H9 (cell line): ENCODE results near the gene MBNL1. TPM values are rescaled to one million over a fixed set of nuclear protein-coding genes. Genes with fewer than 3 reads are reported as not detected.

Experiments used
- DNase-seq: peaks from one replicate; pipeline ENCODE4 v3.0.0-alpha.2; 2017
- H2AFZ ChIP-seq: one replicate; pipeline ENCODE4 v1.6.1; 2013; ENCODE audit warnings: mild to moderate bottlenecking, low read length, control low read depth, moderate library complexity
- H2AK5ac ChIP-seq: 2 replicates; pipeline ENCODE4 v1.6.1; 2013; ENCODE audit warnings: low read length, control low read depth, mixed read lengths; ENCODE audit not compliant: insufficient read length
- H2BK120ac ChIP-seq: one replicate; pipeline ENCODE4 v1.6.1; 2013; ENCODE audit warnings: low read depth, mild to moderate bottlenecking, low read length, control low read depth, inconsistent platforms; ENCODE audit not compliant: poor library complexity, severe bottlenecking
- H2BK12ac ChIP-seq: 2 replicates; pipeline ENCODE4 v1.6.1; 2013; ENCODE audit warnings: low read length, control low read depth, mixed read lengths, low read depth; ENCODE audit not compliant: insufficient read length
- H2BK15ac ChIP-seq: 2 replicates; pipeline ENCODE4 v1.6.1; 2013; ENCODE audit warnings: low read depth, low read length, control low read depth
- H2BK20ac ChIP-seq: one replicate; pipeline ENCODE4 v1.6.1; 2013; ENCODE audit warnings: low read depth, mild to moderate bottlenecking, low read length, control low read depth, inconsistent platforms; ENCODE audit not compliant: poor library complexity, severe bottlenecking
- H2BK5ac ChIP-seq: 2 replicates; pipeline ENCODE4 v1.6.1; 2013; ENCODE audit warnings: low read length, control low read depth, mixed read lengths; ENCODE audit not compliant: insufficient read length
- H3K14ac ChIP-seq: 2 replicates; pipeline ENCODE4 v1.6.1; 2013; ENCODE audit warnings: low read length, control low read depth; ENCODE audit not compliant: insufficient read depth
- H3K18ac ChIP-seq: 2 replicates; pipeline ENCODE4 v1.6.1; 2013; ENCODE audit warnings: low read depth, mild to moderate bottlenecking, mixed read lengths, low read length, control low read depth; ENCODE audit not compliant: insufficient read length
- H3K23ac ChIP-seq: 2 replicates; pipeline ENCODE4 v1.6.1; 2013; ENCODE audit warnings: low read length, control low read depth, mixed read lengths, low read depth; ENCODE audit not compliant: insufficient read length
- H3K23me2 ChIP-seq: 2 replicates; pipeline ENCODE4 v1.6.1; 2013; ENCODE audit warnings: low read depth, mild to moderate bottlenecking, mixed read lengths, low read length, control low read depth; ENCODE audit not compliant: insufficient read length, poor library complexity, severe bottlenecking
- H3K27ac ChIP-seq: 2 replicates; pipeline ENCODE4 v1.5.1; 2013; ENCODE audit warnings: low read length, control low read depth, mixed read lengths, low read depth; ENCODE audit not compliant: insufficient read length
- H3K27me3 ChIP-seq: 2 replicates; pipeline ENCODE4 v1.6.1; 2013; ENCODE audit warnings: low read length, control low read depth, inconsistent platforms; ENCODE audit not compliant: insufficient read depth
- H3K4ac ChIP-seq: 2 replicates; pipeline ENCODE4 v1.6.1; 2013; ENCODE audit warnings: low read depth, mild to moderate bottlenecking, control low read depth, inconsistent platforms, low read length, moderate library complexity
- H3K4me1 ChIP-seq: 2 replicates; pipeline ENCODE4 v1.6.1; 2013; ENCODE audit warnings: low read length, control low read depth, inconsistent platforms; ENCODE audit not compliant: insufficient read depth
- H3K4me2 ChIP-seq: 2 replicates; pipeline ENCODE4 v1.6.1; 2013; ENCODE audit warnings: low read length, control low read depth, mixed read lengths; ENCODE audit not compliant: insufficient read length, insufficient read depth
- H3K56ac ChIP-seq: 2 replicates; pipeline ENCODE4 v1.6.1; 2013; ENCODE audit warnings: low read depth, mild to moderate bottlenecking, mixed read lengths, low read length, control low read depth; ENCODE audit not compliant: insufficient read length
- H3K79me1 ChIP-seq: 2 replicates; pipeline ENCODE4 v1.6.1; 2013; ENCODE audit warnings: low read depth, mild to moderate bottlenecking, moderate library complexity, low read length, control low read depth, inconsistent platforms; ENCODE audit not compliant: insufficient read depth, poor library complexity, severe bottlenecking
- H3K79me2 ChIP-seq: 2 replicates; pipeline ENCODE4 v1.6.1; 2013; ENCODE audit warnings: low read length, control low read depth, inconsistent platforms; ENCODE audit not compliant: insufficient read depth
- H3K9ac ChIP-seq: 2 replicates; pipeline ENCODE4 v1.6.1; 2013; ENCODE audit warnings: low read length, control low read depth, mixed read lengths; ENCODE audit not compliant: insufficient read length; ENCODE audit errors: extremely low read depth
- H3K9me3 ChIP-seq: one replicate; pipeline ENCODE4 v1.6.1; 2013; ENCODE audit warnings: low read depth, low read length, inconsistent platforms; ENCODE audit not compliant: control insufficient read depth
- H3T11ph ChIP-seq: one replicate; pipeline ENCODE4 v1.6.1; 2013; ENCODE audit warnings: mild to moderate bottlenecking, low read length, control low read depth, inconsistent platforms
- H4K20me1 ChIP-seq: one replicate; pipeline ENCODE4 v1.6.1; 2013; ENCODE audit not compliant: control insufficient read depth, insufficient read length, insufficient read depth
- H4K5ac ChIP-seq: 2 replicates; pipeline ENCODE4 v1.6.1; 2013; ENCODE audit warnings: low read depth, mild to moderate bottlenecking, mixed read lengths, low read length, control low read depth; ENCODE audit not compliant: insufficient read length
- H4K8ac ChIP-seq: replicated peaks from 2 replicates; pipeline ENCODE4 v1.6.1; 2013; ENCODE audit warnings: low read length, control low read depth, mixed read lengths, low read depth; ENCODE audit not compliant: insufficient read length
- H4K91ac ChIP-seq: 2 replicates; pipeline ENCODE4 v1.6.1; 2013; ENCODE audit warnings: low read depth, mild to moderate bottlenecking, moderate library complexity, mixed read lengths, low read length, control low read depth; ENCODE audit not compliant: insufficient read length
- H3K27ac Mint-ChIP-seq, 3 experiments: 2 replicates in 2 of 3; 3 replicates in 1 of 3; pipeline ENCODE4 v1.8.0; 2020 to 2021; ENCODE audit warnings: mixed read lengths in 3 of 3, mild to moderate bottlenecking in 1 of 3, moderate library complexity in 1 of 3
- H3K27me3 Mint-ChIP-seq: 2 replicates; pipeline ENCODE4 v1.8.0; 2021; ENCODE audit warnings: low read depth, mild to moderate bottlenecking, moderate library complexity, mixed read lengths
- H3K36me3 Mint-ChIP-seq, 3 experiments: 2 replicates in 2 of 3; 3 replicates in 1 of 3; pipeline ENCODE4 v1.8.0; 2020 to 2021; ENCODE audit warnings: low read depth in 3 of 3, mixed read lengths in 3 of 3; ENCODE audit not compliant: insufficient read depth in 1 of 3
- H3K4me1 Mint-ChIP-seq, 2 experiments: 2 replicates each; pipeline ENCODE4 v1.8.0; 2020; ENCODE audit warnings: mixed read lengths in 2 of 2
- H3K4me3 Mint-ChIP-seq, 2 experiments: 2 replicates in 1 of 2; 3 replicates in 1 of 2; pipeline ENCODE4 v1.8.0; 2020 to 2021; ENCODE audit warnings: mild to moderate bottlenecking in 2 of 2, mixed read lengths in 2 of 2, moderate library complexity in 1 of 2
- H3K9me3 Mint-ChIP-seq, 2 experiments: 2 replicates in 1 of 2; 3 replicates in 1 of 2; pipeline ENCODE4 v1.8.0; 2020; ENCODE audit warnings: mild to moderate bottlenecking in 2 of 2, mixed read lengths in 2 of 2, moderate library complexity in 1 of 2
- total RNA-seq: library from RNA; stranded (reverse); gene quantifications from 2 replicates; pipeline ENCODE4 v1.2.1, GENCODE V29; 2021
- TF ChIP-seq, protein P1 (sequence below): fragments of 200-600 bp; sonication (generic); conservative IDR thresholded peaks from 3 replicates; pipeline ENCODE4 v1.8.0; 2021; ENCODE audit warnings: antibody characterized with exemption, mild to moderate bottlenecking

Gene MBNL1
- total RNA-seq, 1 experiment from 2014 or later, result 14.9 TPM

DNA sequence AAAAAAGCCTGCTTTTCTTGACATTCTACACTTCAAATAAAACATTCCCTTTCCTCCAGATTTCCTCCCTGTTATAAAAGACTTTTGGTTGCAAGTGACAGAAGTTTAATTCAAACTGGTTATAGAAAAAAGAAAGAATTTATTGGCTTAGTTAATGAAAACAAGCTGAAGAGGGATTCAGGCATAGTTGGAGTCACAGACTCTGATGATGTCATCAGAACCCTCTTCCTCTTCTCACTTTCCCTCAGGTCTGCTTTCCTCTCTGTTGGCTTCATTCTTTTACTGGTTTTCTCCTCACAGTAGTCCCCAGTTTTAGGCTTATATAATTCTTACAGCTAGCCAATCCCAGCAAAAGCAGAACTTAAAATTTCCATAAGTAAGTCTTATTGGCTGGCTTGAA is 32.0 kb upstream of the MBNL1 start:
- no peak overlapping the region for H3K4me3 Mint-ChIP-seq
- no peaks in the 10 kb centered on the region for H3K79me1 ChIP-seq
- H3K23me2 ChIP-seq, result no peaks in the 10 kb centered on the region
- no peak overlapping the region for H4K91ac ChIP-seq
- H3K23ac ChIP-seq, result no peak overlapping the region
- no peak overlapping the region for H3T11ph ChIP-seq
- no peak overlapping the region for H2BK20ac ChIP-seq
- H3K56ac ChIP-seq, result no peak overlapping the region
- no peaks in the 10 kb centered on the region; a peak in 1 of 5 replicates for H3K9me3 Mint-ChIP-seq
- H3K27me3 Mint-ChIP-seq, result no peaks in the 10 kb centered on the region
- H3K4ac ChIP-seq, result no peak overlapping the region
- H2AK5ac ChIP-seq, result no peak overlapping the region
- no peaks in the 10 kb centered on the region for H3K4me1 ChIP-seq
- TF ChIP-seq, protein P1, sequence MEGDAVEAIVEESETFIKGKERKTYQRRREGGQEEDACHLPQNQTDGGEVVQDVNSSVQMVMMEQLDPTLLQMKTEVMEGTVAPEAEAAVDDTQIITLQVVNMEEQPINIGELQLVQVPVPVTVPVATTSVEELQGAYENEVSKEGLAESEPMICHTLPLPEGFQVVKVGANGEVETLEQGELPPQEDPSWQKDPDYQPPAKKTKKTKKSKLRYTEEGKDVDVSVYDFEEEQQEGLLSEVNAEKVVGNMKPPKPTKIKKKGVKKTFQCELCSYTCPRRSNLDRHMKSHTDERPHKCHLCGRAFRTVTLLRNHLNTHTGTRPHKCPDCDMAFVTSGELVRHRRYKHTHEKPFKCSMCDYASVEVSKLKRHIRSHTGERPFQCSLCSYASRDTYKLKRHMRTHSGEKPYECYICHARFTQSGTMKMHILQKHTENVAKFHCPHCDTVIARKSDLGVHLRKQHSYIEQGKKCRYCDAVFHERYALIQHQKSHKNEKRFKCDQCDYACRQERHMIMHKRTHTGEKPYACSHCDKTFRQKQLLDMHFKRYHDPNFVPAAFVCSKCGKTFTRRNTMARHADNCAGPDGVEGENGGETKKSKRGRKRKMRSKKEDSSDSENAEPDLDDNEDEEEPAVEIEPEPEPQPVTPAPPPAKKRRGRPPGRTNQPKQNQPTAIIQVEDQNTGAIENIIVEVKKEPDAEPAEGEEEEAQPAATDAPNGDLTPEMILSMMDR, result no peak
- H4K20me1 ChIP-seq, result no peaks in the 10 kb centered on the region
- H2AFZ ChIP-seq, result no peak overlapping the region
- H3K14ac ChIP-seq, result no peak overlapping the region
- no peaks in the 10 kb centered on the region for H3K36me3 Mint-ChIP-seq
- no peak overlapping the region for H3K9ac ChIP-seq
- no peaks in the 10 kb centered on the region for H3K27me3 ChIP-seq
- no peak overlapping the region for H3K4me2 ChIP-seq
- H2BK120ac ChIP-seq, result no peak overlapping the region
- no peak overlapping the region for H2BK12ac ChIP-seq
- no peaks in the 10 kb centered on the region for H3K4me1 Mint-ChIP-seq
- no peak overlapping the region for H3K18ac ChIP-seq
- no peak for DNase-seq
- no peak overlapping the region for H3K27ac ChIP-seq
- H3K27ac Mint-ChIP-seq, result no peak overlapping the region
- no peak overlapping the region for H2BK15ac ChIP-seq
- no peak overlapping the region for H2BK5ac ChIP-seq
- no peaks in the 10 kb centered on the region for H3K9me3 ChIP-seq
- H3K79me2 ChIP-seq, result no peaks in the 10 kb centered on the region
- no peak overlapping the region for H4K8ac ChIP-seq
- H4K5ac ChIP-seq, result no peak overlapping the region
